HepG2 (cell line): ENCODE measurements around the gene GPC6. TPM values are rescaled to one million over a fixed set of nuclear protein-coding genes. Genes with fewer than 3 reads are reported as not detected.

ENCODE experiments used
- FOXP1 ChIP-seq, 2 experiments: fragments of 450-650 bp in 1 of 2; IDR thresholded peaks; 2 replicates each; pipeline ENCODE4 v1.6.1; 2017 to 2018; ENCODE audit warnings: antibody characterized with exemption in 1 of 2
- KLF9 ChIP-seq: IDR thresholded peaks from 2 replicates; pipeline ENCODE4 v1.6.1; 2016; ENCODE audit warnings: low read depth
- NFKB2 ChIP-seq: sonication (generic); formaldehyde crosslinking; IDR thresholded peaks from 2 replicates; pipeline ENCODE4 v1.4.0; 2020; ENCODE audit warnings: missing genetic modification reagents, borderline replicate concordance
- RORA ChIP-seq: sonication (generic); formaldehyde crosslinking; IDR thresholded peaks from 2 replicates; pipeline ENCODE4 v1.5.0; 2020; ENCODE audit warnings: mild to moderate bottlenecking, missing genetic modification reagents, moderate library complexity
- SMC3 ChIP-seq: IDR thresholded peaks from 2 replicates; pipeline ENCODE4 v1.6.1; 2011; ENCODE audit warnings: low read length, improper control_type of control experiment
- TEAD3 ChIP-seq: optimal IDR thresholded peaks from 2 replicates; pipeline ENCODE3; 2016; ENCODE audit warnings: borderline replicate concordance
- ZBTB1 ChIP-seq: sonication (generic); formaldehyde crosslinking; IDR thresholded peaks from 2 replicates; pipeline ENCODE4 v1.4.0; 2020; ENCODE audit warnings: missing genetic modification reagents, borderline replicate concordance
- ZFYVE20 ChIP-seq: sonication (generic); formaldehyde crosslinking; IDR thresholded peaks from 2 replicates; pipeline ENCODE4 v1.8.0; 2023; ENCODE audit warnings: low read depth, mild to moderate bottlenecking, moderate library complexity, missing genetic modification reagents, borderline replicate concordance
- ZNF333 ChIP-seq: sonication (generic); formaldehyde crosslinking; IDR thresholded peaks from 2 replicates; pipeline ENCODE4 v1.4.0; 2020; ENCODE audit warnings: mild to moderate bottlenecking, missing genetic modification reagents, borderline replicate concordance
- ZNF44 ChIP-seq: sonication (generic); formaldehyde crosslinking; IDR thresholded peaks from 2 replicates; pipeline ENCODE4 v1.5.1; 2020; ENCODE audit warnings: mild to moderate bottlenecking, missing genetic modification reagents
- ZNF772 ChIP-seq: sonication (generic); formaldehyde crosslinking; IDR thresholded peaks from 2 replicates; pipeline ENCODE4 v1.5.0; 2020; ENCODE audit warnings: mild to moderate bottlenecking, missing genetic modification reagents
- ZNF776 ChIP-seq: sonication (generic); formaldehyde crosslinking; IDR thresholded peaks from 2 replicates; pipeline ENCODE4 v1.4.0; 2020; ENCODE audit warnings: mild to moderate bottlenecking, missing genetic modification reagents
- ZNF792 ChIP-seq: IDR thresholded peaks from 2 replicates; pipeline ENCODE4 v1.6.1; 2016
- polyA plus RNA-seq, 8 experiments: library from polyadenylated mRNA; depleted of rRNA in 3 of 8; stranded (reverse) in 7 of 8; unstranded in 1 of 8; fragments of >200 nt; fragmentation: Illumina TruSeq in 4 of 8; extraction: Trizol in 4 of 8; gene quantifications; 2 replicates each; pipeline versions ENCODE4 v1.2.1 to v1.2.3, GENCODE V29; 2011 to 2016; ENCODE audit warnings: low read depth in 4 of 8, missing spikeins in 1 of 8, mixed read lengths in 1 of 8; ENCODE audit not compliant: insufficient read depth in 1 of 8
- total RNA-seq, 5 experiments: library from RNA; depleted of rRNA; stranded (reverse); fragments of >200 nt; fragmentation: Illumina TruSeq; extraction: Trizol; gene quantifications; 2 replicates each; pipeline ENCODE4 v1.2.3, GENCODE V29; 2016; ENCODE audit warnings: low read depth in 1 of 5
- TF ChIP-seq, protein P1 (sequence below): sonication (generic); formaldehyde crosslinking; IDR thresholded peaks from 2 replicates; pipeline ENCODE4 v1.4.0; 2020; ENCODE audit warnings: missing genetic modification reagents
- TF ChIP-seq, protein P2 (sequence below): sonication (generic); formaldehyde crosslinking; IDR thresholded peaks from 2 replicates; pipeline ENCODE4 v1.5.1; 2020; ENCODE audit warnings: missing genetic modification reagents, mild to moderate bottlenecking, borderline replicate concordance
- TF ChIP-seq, protein P3 (sequence below): sonication (generic); formaldehyde crosslinking; IDR thresholded peaks from 2 replicates; pipeline ENCODE4 v1.9.0; 2021; ENCODE audit warnings: missing genetic modification reagents, borderline replicate concordance
- TF ChIP-seq, protein P4 (sequence below): IDR thresholded peaks from 2 replicates; pipeline ENCODE4 v1.4.0; 2020; ENCODE audit warnings: mild to moderate bottlenecking, missing genetic modification reagents
- TF ChIP-seq, protein P5 (sequence below): sonication (generic); formaldehyde crosslinking; IDR thresholded peaks from 2 replicates; pipeline ENCODE4 v1.4.0; 2020; ENCODE audit warnings: mild to moderate bottlenecking, missing genetic modification reagents
- TF ChIP-seq, protein P6 (sequence below): sonication (generic); formaldehyde crosslinking; IDR thresholded peaks from 2 replicates; pipeline ENCODE4 v1.8.0; 2022; ENCODE audit warnings: missing genetic modification reagents, mild to moderate bottlenecking, moderate library complexity, borderline replicate concordance

The GPC6 gene
- total and polyA plus RNA-seq, 2 of the 13 experiments (the other 11 are each of a cell fraction or from before 2014, with no cell fraction given), result 24.5 to 33.9 TPM

DNA sequence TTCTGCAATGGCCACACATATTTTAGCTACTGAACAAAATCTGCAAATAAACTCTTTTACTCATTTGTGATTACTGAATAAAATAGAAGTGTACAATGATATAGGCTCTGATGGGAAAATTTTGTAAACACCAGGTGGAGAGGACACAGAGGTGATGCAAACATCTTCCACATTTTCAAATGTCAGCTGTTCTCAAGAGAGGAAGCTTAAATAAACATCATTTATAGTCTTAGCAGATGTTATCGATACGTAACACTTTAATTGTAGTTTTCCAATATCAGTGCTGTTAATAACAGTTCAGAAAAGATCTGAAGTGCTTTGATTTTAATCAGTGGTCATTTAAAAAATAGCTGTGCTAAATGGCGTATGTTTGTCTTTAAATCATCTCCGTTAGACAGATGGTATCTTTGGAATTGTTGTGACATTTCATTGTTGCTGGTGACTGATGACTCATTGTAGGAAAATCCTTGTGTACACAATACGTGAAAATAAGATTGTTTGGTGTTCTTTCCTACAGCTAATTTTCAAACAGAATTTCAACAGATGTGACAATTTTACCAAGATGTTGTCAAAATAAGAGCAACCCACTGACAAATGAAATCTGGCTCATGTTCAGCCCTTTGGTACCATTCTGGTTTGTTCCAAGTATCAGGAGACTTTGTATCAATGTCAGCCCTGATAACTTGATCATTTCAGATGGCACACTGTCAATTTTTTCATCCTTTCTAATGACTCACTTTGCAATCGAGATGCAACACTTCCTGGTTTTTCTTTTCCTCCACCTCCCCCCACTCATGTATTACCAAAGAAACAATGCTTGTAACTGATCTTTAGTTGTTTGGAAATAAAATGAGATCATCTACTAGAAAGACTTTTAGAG lies 736.9 kb downstream of the GPC6 start (continued):
- no peak for TF ChIP-seq ZBTB1 (CRISPR knock-in tag)
- TF ChIP-seq, protein P1, sequence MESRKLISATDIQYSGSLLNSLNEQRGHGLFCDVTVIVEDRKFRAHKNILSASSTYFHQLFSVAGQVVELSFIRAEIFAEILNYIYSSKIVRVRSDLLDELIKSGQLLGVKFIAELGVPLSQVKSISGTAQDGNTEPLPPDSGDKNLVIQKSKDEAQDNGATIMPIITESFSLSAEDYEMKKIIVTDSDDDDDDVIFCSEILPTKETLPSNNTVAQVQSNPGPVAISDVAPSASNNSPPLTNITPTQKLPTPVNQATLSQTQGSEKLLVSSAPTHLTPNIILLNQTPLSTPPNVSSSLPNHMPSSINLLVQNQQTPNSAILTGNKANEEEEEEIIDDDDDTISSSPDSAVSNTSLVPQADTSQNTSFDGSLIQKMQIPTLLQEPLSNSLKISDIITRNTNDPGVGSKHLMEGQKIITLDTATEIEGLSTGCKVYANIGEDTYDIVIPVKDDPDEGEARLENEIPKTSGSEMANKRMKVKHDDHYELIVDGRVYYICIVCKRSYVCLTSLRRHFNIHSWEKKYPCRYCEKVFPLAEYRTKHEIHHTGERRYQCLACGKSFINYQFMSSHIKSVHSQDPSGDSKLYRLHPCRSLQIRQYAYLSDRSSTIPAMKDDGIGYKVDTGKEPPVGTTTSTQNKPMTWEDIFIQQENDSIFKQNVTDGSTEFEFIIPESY (CRISPR knock-in tag), result no peak
- TF ChIP-seq RORA (CRISPR knock-in tag), result no peak
- TF ChIP-seq, protein P2, sequence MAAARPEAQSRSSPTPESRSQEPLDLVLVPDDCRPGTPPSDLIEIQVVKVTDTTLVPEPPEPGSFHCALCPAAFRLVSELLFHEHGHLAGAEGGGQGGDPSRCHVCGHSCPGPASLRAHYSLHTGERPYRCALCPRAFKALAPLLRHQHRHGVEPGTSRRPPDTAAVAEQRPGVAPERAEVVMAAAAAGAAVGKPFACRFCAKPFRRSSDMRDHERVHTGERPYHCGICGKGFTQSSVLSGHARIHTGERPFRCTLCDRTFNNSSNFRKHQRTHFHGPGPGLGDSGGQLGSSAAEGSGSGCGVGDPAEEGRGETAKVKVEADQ (CRISPR knock-in tag), result no peak
- TF ChIP-seq, protein P3, sequence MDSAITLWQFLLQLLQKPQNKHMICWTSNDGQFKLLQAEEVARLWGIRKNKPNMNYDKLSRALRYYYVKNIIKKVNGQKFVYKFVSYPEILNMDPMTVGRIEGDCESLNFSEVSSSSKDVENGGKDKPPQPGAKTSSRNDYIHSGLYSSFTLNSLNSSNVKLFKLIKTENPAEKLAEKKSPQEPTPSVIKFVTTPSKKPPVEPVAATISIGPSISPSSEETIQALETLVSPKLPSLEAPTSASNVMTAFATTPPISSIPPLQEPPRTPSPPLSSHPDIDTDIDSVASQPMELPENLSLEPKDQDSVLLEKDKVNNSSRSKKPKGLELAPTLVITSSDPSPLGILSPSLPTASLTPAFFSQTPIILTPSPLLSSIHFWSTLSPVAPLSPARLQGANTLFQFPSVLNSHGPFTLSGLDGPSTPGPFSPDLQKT (CRISPR knock-in tag), result no peak
- no peak for TF ChIP-seq ZNF776
- TF ChIP-seq KLF9 (CRISPR knock-in tag), result no peak
- TF ChIP-seq SMC3, result no peak
- no peak for TF ChIP-seq ZFYVE20 (CRISPR knock-in tag)
- TF ChIP-seq NFKB2 (CRISPR knock-in tag), result no peak
- TF ChIP-seq, protein P4, sequence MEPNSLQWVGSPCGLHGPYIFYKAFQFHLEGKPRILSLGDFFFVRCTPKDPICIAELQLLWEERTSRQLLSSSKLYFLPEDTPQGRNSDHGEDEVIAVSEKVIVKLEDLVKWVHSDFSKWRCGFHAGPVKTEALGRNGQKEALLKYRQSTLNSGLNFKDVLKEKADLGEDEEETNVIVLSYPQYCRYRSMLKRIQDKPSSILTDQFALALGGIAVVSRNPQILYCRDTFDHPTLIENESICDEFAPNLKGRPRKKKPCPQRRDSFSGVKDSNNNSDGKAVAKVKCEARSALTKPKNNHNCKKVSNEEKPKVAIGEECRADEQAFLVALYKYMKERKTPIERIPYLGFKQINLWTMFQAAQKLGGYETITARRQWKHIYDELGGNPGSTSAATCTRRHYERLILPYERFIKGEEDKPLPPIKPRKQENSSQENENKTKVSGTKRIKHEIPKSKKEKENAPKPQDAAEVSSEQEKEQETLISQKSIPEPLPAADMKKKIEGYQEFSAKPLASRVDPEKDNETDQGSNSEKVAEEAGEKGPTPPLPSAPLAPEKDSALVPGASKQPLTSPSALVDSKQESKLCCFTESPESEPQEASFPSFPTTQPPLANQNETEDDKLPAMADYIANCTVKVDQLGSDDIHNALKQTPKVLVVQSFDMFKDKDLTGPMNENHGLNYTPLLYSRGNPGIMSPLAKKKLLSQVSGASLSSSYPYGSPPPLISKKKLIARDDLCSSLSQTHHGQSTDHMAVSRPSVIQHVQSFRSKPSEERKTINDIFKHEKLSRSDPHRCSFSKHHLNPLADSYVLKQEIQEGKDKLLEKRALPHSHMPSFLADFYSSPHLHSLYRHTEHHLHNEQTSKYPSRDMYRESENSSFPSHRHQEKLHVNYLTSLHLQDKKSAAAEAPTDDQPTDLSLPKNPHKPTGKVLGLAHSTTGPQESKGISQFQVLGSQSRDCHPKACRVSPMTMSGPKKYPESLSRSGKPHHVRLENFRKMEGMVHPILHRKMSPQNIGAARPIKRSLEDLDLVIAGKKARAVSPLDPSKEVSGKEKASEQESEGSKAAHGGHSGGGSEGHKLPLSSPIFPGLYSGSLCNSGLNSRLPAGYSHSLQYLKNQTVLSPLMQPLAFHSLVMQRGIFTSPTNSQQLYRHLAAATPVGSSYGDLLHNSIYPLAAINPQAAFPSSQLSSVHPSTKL (CRISPR knock-in tag), result peak; percentile 97
- TF ChIP-seq, protein P5, sequence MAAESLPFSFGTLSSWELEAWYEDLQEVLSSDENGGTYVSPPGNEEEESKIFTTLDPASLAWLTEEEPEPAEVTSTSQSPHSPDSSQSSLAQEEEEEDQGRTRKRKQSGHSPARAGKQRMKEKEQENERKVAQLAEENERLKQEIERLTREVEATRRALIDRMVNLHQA (CRISPR knock-in tag), result no peak
- peak; percentile 73 for TF ChIP-seq TEAD3
- TF ChIP-seq, protein P6, sequence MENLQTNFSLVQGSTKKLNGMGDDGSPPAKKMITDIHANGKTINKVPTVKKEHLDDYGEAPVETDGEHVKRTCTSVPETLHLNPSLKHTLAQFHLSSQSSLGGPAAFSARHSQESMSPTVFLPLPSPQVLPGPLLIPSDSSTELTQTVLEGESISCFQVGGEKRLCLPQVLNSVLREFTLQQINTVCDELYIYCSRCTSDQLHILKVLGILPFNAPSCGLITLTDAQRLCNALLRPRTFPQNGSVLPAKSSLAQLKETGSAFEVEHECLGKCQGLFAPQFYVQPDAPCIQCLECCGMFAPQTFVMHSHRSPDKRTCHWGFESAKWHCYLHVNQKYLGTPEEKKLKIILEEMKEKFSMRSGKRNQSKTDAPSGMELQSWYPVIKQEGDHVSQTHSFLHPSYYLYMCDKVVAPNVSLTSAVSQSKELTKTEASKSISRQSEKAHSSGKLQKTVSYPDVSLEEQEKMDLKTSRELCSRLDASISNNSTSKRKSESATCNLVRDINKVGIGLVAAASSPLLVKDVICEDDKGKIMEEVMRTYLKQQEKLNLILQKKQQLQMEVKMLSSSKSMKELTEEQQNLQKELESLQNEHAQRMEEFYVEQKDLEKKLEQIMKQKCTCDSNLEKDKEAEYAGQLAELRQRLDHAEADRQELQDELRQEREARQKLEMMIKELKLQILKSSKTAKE (CRISPR knock-in tag), result no peak
- TF ChIP-seq ZNF772, result no peak
- TF ChIP-seq ZNF333 (CRISPR knock-in tag), result no peak
- no peak for TF ChIP-seq ZNF792 (CRISPR knock-in tag)
- peak; percentile 74; the same call in 1 of the 2 replicates for TF ChIP-seq FOXP1 (IDR thresholded peaks at IDR 0.05)
- peak; percentile 90 for TF ChIP-seq FOXP1 (CRISPR knock-in tag; IDR thresholded peaks at IDR 0.05)
- no peak for TF ChIP-seq ZNF44 (CRISPR knock-in tag)
